B cell (primary cell): Measurements from ENCODE around the gene KLF7. TPM values are rescaled to one million over a fixed set of nuclear protein-coding genes. Genes with fewer than 3 reads are reported as not detected.

Experiments
- ATAC-seq: fragments of 200-7000 bp; cut with Tn5 transposase; one replicate; pipeline ENCODE4 v1.10.0; 2021; ENCODE audit warnings: low read depth, mild to moderate bottlenecking, moderate number of reproducible peaks, moderate library complexity
- CTCF ChIA-PET: fragments of 350-600 bp; sonication (Branson Sonifier 250); formaldehyde crosslinking; loops from one replicate; lab custom pipeline; 2021; ENCODE audit warnings: antibody characterized with exemption, inconsistent platforms; lab: Charles Lee
- POLR2A ChIA-PET: fragments of 350-600 bp; sonication (Branson Sonifier 250); formaldehyde crosslinking; loops from one replicate; lab custom pipeline; 2021; ENCODE audit warnings: antibody characterized with exemption; lab: Charles Lee
- DNase-seq: peaks from one replicate; pipeline ENCODE4 v3.0.0; 2013
- H2AFZ ChIP-seq: 2 replicates; pipeline ENCODE4 v1.6.1; 2012; ENCODE audit warnings: mild to moderate bottlenecking, low read depth, low read length; ENCODE audit not compliant: insufficient read depth, poor library complexity, severe bottlenecking
- H3K27ac ChIP-seq, 2 donors: 1 replicate in 1 of 2; 2 replicates in 1 of 2; pipeline ENCODE4 v1.5.1; 2012 to 2013; ENCODE audit warnings: low read length in 2 of 2, mild to moderate bottlenecking in 2 of 2, moderate library complexity in 1 of 2
- H3K27me3 ChIP-seq, 4 experiments: fragments of 200-600 bp in 1 of 4; sonication (generic) in 1 of 4; replicated peaks in 1 of 4; 1 replicate in 2 of 4; 2 replicates in 2 of 4; pipeline versions ENCODE4 v1.6.1 to v1.7.0; 2013 to 2016; ENCODE audit warnings: low read length in 3 of 4, mild to moderate bottlenecking in 2 of 4, mixed read lengths in 1 of 4, moderate library complexity in 1 of 4; ENCODE audit not compliant: insufficient read depth in 4 of 4, control insufficient read depth in 3 of 4; ENCODE audit errors: control extremely low read depth in 1 of 4
- H3K36me3 ChIP-seq, 2 experiments: replicated peaks in 1 of 2; 1 replicate in 1 of 2; 2 replicates in 1 of 2; pipeline versions ENCODE4 v1.6.1 to v1.7.1; 2013; ENCODE audit warnings: low read length in 1 of 2; ENCODE audit not compliant: insufficient read depth in 2 of 2, control insufficient read depth in 1 of 2; ENCODE audit errors: control extremely low read depth in 1 of 2, extremely low read depth in 1 of 2
- H3K4me1 ChIP-seq, 2 donors: fragments of 200-600 bp in 1 of 2; sonication (generic) in 1 of 2; 1 replicate in 1 of 2; 2 replicates in 1 of 2; pipeline versions ENCODE4 v1.5.1 to v1.6.1; 2013 to 2017; ENCODE audit warnings: low read length in 2 of 2; ENCODE audit not compliant: control insufficient read depth in 2 of 2, insufficient read depth in 2 of 2
- H3K4me2 ChIP-seq: replicated peaks from 2 replicates; pipeline ENCODE3; 2012; ENCODE audit warnings: mild to moderate bottlenecking, low read depth, low read length; ENCODE audit not compliant: poor library complexity, severe bottlenecking
- H3K4me3 ChIP-seq, 5 experiments: fragments of 200-600 bp in 1 of 5; sonication (generic) in 1 of 5; 1 replicate in 3 of 5; 2 replicates in 2 of 5; pipeline versions ENCODE4 v1.5.1 to v1.7.0; 2011 to 2016; ENCODE audit warnings: low read length in 4 of 5, mild to moderate bottlenecking in 4 of 5, low read depth in 2 of 5, control low read depth in 1 of 5, moderate library complexity in 1 of 5; ENCODE audit not compliant: insufficient read depth in 1 of 5; ENCODE audit errors: control extremely low read depth in 1 of 5, extremely low read depth in 1 of 5
- H3K79me2 ChIP-seq: fragments of 200-600 bp; sonication (generic); one replicate; pipeline ENCODE4 v1.6.0; 2016; ENCODE audit warnings: low read length; ENCODE audit not compliant: control insufficient read depth, insufficient read depth
- H3K9ac ChIP-seq: fragments of 200-600 bp; sonication (generic); 2 replicates; pipeline ENCODE4 v1.6.1; 2017; ENCODE audit warnings: mild to moderate bottlenecking, low read length, moderate library complexity
- H3K9me3 ChIP-seq, 3 donors: one replicate each; pipeline versions ENCODE4 v1.6.1 to v1.7.1; 2013; ENCODE audit warnings: low read length in 2 of 3; ENCODE audit not compliant: control insufficient read depth in 2 of 3, insufficient read depth in 1 of 3; ENCODE audit errors: control extremely low read depth in 1 of 3
- H4K20me1 ChIP-seq: 2 replicates; pipeline ENCODE4 v1.6.0; 2012; ENCODE audit warnings: mild to moderate bottlenecking, low read length; ENCODE audit not compliant: insufficient read depth, control insufficient read depth, poor library complexity, severe bottlenecking
- H3K27ac Mint-ChIP-seq: one replicate; pipeline ENCODE4 v1.8.0; 2021; ENCODE audit warnings: mixed read lengths
- H3K27me3 Mint-ChIP-seq: one replicate; pipeline ENCODE4 v1.8.0; 2021; ENCODE audit warnings: mixed read lengths
- H3K4me1 Mint-ChIP-seq: one replicate; pipeline ENCODE4 v1.8.0; 2021; ENCODE audit warnings: mixed read lengths
- H3K4me3 Mint-ChIP-seq: one replicate; pipeline ENCODE4 v1.8.0; 2021; ENCODE audit warnings: mixed read lengths
- H3K9me3 Mint-ChIP-seq: one replicate; pipeline ENCODE4 v1.8.0; 2022; ENCODE audit warnings: mixed read lengths; ENCODE audit not compliant: insufficient read depth
- CTCF ChIP-seq: fragments of 200-600 bp; IDR thresholded peaks from one replicate; pipeline ENCODE4 v1.8.0; 2022; ENCODE audit warnings: antibody characterized with exemption, mild to moderate bottlenecking
- EZH2 ChIP-seq: IDR thresholded peaks from 2 replicates; pipeline ENCODE4 v1.6.1; 2012; ENCODE audit warnings: borderline replicate concordance, low read depth, mild to moderate bottlenecking, moderate library complexity, low read length; ENCODE audit not compliant: insufficient read depth, poor library complexity, severe bottlenecking
- WGBS: methylation state at CpG from one replicate; pipeline ENCODE4 v1.1.5; 2013; ENCODE audit warnings: missing lambda C conversion rate; ENCODE audit not compliant: insufficient coverage; 5-methylcytosine and 5-hydroxymethylcytosine counted together
- intact Hi-C: fragments of 100-400 bp; cut with micrococcal nuclease; formaldehyde crosslinking; loops from one replicate; pipeline ENCODE4 v1.10.0; 2022
- polyA plus RNA-seq: library from polyadenylated mRNA; depleted of rRNA; stranded (reverse); fragments of >200 nt; gene quantifications from 2 replicates; pipeline ENCODE4 v1.2.3, GENCODE V29; 2012
- total RNA-seq, 2 donors: library from RNA; stranded (reverse); fragments of 120-200 nt in 1 of 2; gene quantifications; 1 replicate in 1 of 2; 2 replicates in 1 of 2; pipeline versions ENCODE4 v1.2.3 to v1.2.4, GENCODE V29; 2013 to 2022

The KLF7 gene
- total and polyA plus RNA-seq, 2 donors (not counting 1 experiment from before 2014, with no cell fraction given), result 46.2 to 93.2 TPM

- H3K79me2 ChIP-seq, result peaks cover 16% of the 10 kb centered on the region
Observed at GRCh38 chr2:207110715-207111114, 55.0 kb downstream of the KLF7 start.

GRCh38 chr2:207110310-207110709 lies 55.4 kb downstream of the KLF7 start:
- peaks cover 0 to 5% of the 10 kb centered on the region in 2 experiments for H3K36me3 ChIP-seq
- no peak overlapping the region for H3K4me3 ChIP-seq
- POLR2A ChIA-PET, result no interaction called here
- intact Hi-C loops, result no loop called here
- no peak overlapping the region for H3K4me3 Mint-ChIP-seq
- no peaks in the 10 kb centered on the region for H3K27me3 ChIP-seq
- H3K9me3 Mint-ChIP-seq, result no peaks in the 10 kb centered on the region
- no peak overlapping the region for H2AFZ ChIP-seq
- WGBS, result 86% methylated on average over 1 of the region's 7 CpGs
- H4K20me1 ChIP-seq, result peaks cover 21% of the 10 kb centered on the region
- ATAC-seq (no peak), DNase-seq (no peak)
- peaks cover 16% of the 10 kb centered on the region for H3K79me2 ChIP-seq
- H3K4me1 Mint-ChIP-seq, result peaks cover 36% of the 10 kb centered on the region
- CTCF ChIA-PET, result interaction anchor here (0.6 kb wide), 1 partner anchor 47 kb away, joined by 3 read pairs; no protein-coding TSS in a partner anchor
- no peak overlapping the region for H3K4me2 ChIP-seq
- no peak overlapping the region for H3K27ac Mint-ChIP-seq
- H3K27ac ChIP-seq, result no peak overlapping the region
- no peak for TF ChIP-seq EZH2
- TF ChIP-seq CTCF, result no peak
- H3K27me3 Mint-ChIP-seq, result no peaks in the 10 kb centered on the region
- H3K4me1 ChIP-seq, result peaks cover 16 to 19% of the 10 kb centered on the region in 2 donors
- H3K9ac ChIP-seq, result no peak overlapping the region
- H3K9me3 ChIP-seq, result no peaks in the 10 kb centered on the region

More at GRCh38 chr2:207110715-207111114, 55.0 kb downstream of the KLF7 start:
- H2AFZ ChIP-seq, result no peak overlapping the region
- H3K27ac ChIP-seq, result no peak overlapping the region
- no peak overlapping the region for H3K4me3 ChIP-seq
- ATAC-seq, result no peak
- H3K36me3 ChIP-seq, result peaks cover 0 to 5% of the 10 kb centered on the region in 2 experiments
- no peak overlapping the region for H3K27ac Mint-ChIP-seq
- TF ChIP-seq EZH2 (no peak), CTCF (no peak)
- H3K9me3 ChIP-seq, result no peaks in the 10 kb centered on the region
- H3K27me3 Mint-ChIP-seq, result no peaks in the 10 kb centered on the region
- no peak overlapping the region for H3K4me3 Mint-ChIP-seq
- H3K9ac ChIP-seq, result no peak overlapping the region
- H3K4me1 ChIP-seq, result peaks cover 16 to 19% of the 10 kb centered on the region in 2 donors
- H3K27me3 ChIP-seq, result no peaks in the 10 kb centered on the region
- 88% methylated on average over 1 of the region's 2 CpGs for whole genome bisulfite sequencing
- ChIA-PET CTCF (no interaction called here), POLR2A (no interaction called here)
- no peaks in the 10 kb centered on the region for H3K9me3 Mint-ChIP-seq
- peaks cover 36% of the 10 kb centered on the region for H3K4me1 Mint-ChIP-seq
- no peak overlapping the region for H3K4me2 ChIP-seq
- H4K20me1 ChIP-seq, result peaks cover 21% of the 10 kb centered on the region
- DNase-seq, result no peak
- intact Hi-C loops, result no loop called here
